Measurements from ENCODE around the gene GPC5.

GRCh38 chr13:92303428-92303827, 905.0 kb downstream of the GPC5 start:
- TF ChIP-seq CTCF (IDR thresholded peaks at IDR 0.05) (no peak), POLR2A (IDR thresholded peaks at IDR 0.05) (no peak)
